Calu3 (cell line): ENCODE data around the gene LST1. TPM values are rescaled to one million over a fixed set of nuclear protein-coding genes. Genes with fewer than 3 reads are reported as not detected.

Experiments used
- BruUV-seq: library from RNA; stranded (reverse); fragments of 400-500 nt; replicated peaks from 2 replicates; lab custom pipeline; 2021; lab: Mats Ljungman, UMichigan
- CTCF ChIA-PET: fragments of 300-600 bp; sonication (Branson Sonifier 250); formaldehyde crosslinking; loops from one replicate; lab custom pipeline; 2022; ENCODE audit warnings: antibody characterized with exemption; lab: Charles Lee
- DNase-seq: peaks from one replicate; pipeline ENCODE4 v3.0.0; 2022
- H3K27ac Mint-ChIP-seq: one replicate; pipeline ENCODE4 v1.8.0; 2022; ENCODE audit warnings: mixed read lengths; ENCODE audit not compliant: unreplicated experiment
- H3K27me3 Mint-ChIP-seq: one replicate; pipeline ENCODE4 v1.8.0; 2022; ENCODE audit warnings: mixed read lengths; ENCODE audit not compliant: unreplicated experiment
- H3K36me3 Mint-ChIP-seq: one replicate; pipeline ENCODE4 v1.8.0; 2022; ENCODE audit warnings: mild to moderate bottlenecking, moderate library complexity, mixed read lengths; ENCODE audit not compliant: insufficient read depth, unreplicated experiment
- H3K4me1 Mint-ChIP-seq: one replicate; pipeline ENCODE4 v1.8.0; 2022; ENCODE audit warnings: mild to moderate bottlenecking, low read depth, mixed read lengths; ENCODE audit not compliant: unreplicated experiment
- H3K4me3 Mint-ChIP-seq: one replicate; pipeline ENCODE4 v1.8.0; 2022; ENCODE audit warnings: mild to moderate bottlenecking, low read depth, moderate library complexity, mixed read lengths; ENCODE audit not compliant: unreplicated experiment
- H3K9me3 Mint-ChIP-seq: one replicate; pipeline ENCODE4 v1.8.0; 2022; ENCODE audit warnings: low read depth, mixed read lengths; ENCODE audit not compliant: unreplicated experiment
- CTCF ChIP-seq: fragments of 200-600 bp; IDR thresholded peaks from one replicate; pipeline ENCODE4 v1.8.0; 2022; ENCODE audit warnings: antibody characterized with exemption; ENCODE audit not compliant: unreplicated experiment
- intact Hi-C: fragments of 100-400 bp; cut with micrococcal nuclease; formaldehyde crosslinking; loops from one replicate; pipeline ENCODE4 v1.10.0; 2022; ENCODE audit not compliant: unreplicated experiment
- total RNA-seq: library from RNA; stranded (reverse); gene quantifications from 2 replicates; pipeline ENCODE4 v1.2.3, GENCODE V29; 2022

Gene LST1
- total RNA-seq, 1 experiment from 2014 or later, result 0.94 TPM

GRCh38 chr6:31541658-31542521, 44.2 kb upstream of the LST1 start, which contains the start of gene DDX39B:
DDX39B (minus strand) TSS chr6:31542003; CDS start chr6:31540532, 1,471 bp downstream.
- peak; percentile 7 for TF ChIP-seq CTCF
- Mint-ChIP-seq H3K4me1 (peaks cover 36% of the 10 kb centered on the region), H3K27me3 (no peaks in the 10 kb centered on the region), H3K36me3 (peaks cover 65% of the 10 kb centered on the region), H3K27ac (peak within 1 kb of the TSS; percentile 88), H3K9me3 (no peaks in the 10 kb centered on the region), H3K4me3 (peak within 1 kb of the TSS; percentile 70)
- CTCF ChIA-PET, result interaction anchor here (1.0 to 3.3 kb wide), 12 partner anchors 13 to 196 kb away, joined by 3 to 16 read pairs (median 7); partner anchors contain the start of genes C6orf47, MCCD1 and MICB
- intact Hi-C loops, result loop anchor here (1.0 kb wide), 1 partner anchor 49 kb away; no protein-coding TSS in a partner anchor
- DNase-seq, result peak; percentile 98
- no TSS peak for BruUV-seq

DNA sequence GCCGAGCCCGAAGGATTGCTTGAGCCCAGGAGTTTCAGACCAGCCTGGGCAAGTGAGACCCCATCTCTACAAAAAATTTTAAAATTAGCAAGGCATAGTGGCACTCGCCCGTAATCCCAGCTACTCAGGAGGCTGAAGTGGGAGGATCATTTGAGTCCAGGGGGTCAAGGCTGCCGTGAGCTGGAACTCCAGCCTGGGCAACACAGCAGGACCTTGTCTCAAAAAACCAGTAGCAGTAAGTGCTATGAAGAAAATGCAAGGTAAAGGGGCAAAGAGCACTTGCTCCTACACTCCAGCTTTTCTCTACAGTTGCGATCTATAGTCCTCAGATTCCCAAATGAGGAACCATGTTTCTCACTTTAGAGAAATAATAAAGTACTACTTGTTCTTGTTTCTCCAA, 42.4 kb upstream of the LST1 start:
- DNase-seq, result no peak
- Mint-ChIP-seq H3K4me3 (no peak overlapping the region), H3K27me3 (no peaks in the 10 kb centered on the region), H3K4me1 (peaks cover 38% of the 10 kb centered on the region), H3K36me3 (peaks cover 63% of the 10 kb centered on the region), H3K9me3 (no peaks in the 10 kb centered on the region), H3K27ac (no peak overlapping the region)
- BruUV-seq, result no TSS peak
- intact Hi-C loops, result no loop called here
- CTCF ChIA-PET, result no interaction called here
- no peak for TF ChIP-seq CTCF

DNA sequence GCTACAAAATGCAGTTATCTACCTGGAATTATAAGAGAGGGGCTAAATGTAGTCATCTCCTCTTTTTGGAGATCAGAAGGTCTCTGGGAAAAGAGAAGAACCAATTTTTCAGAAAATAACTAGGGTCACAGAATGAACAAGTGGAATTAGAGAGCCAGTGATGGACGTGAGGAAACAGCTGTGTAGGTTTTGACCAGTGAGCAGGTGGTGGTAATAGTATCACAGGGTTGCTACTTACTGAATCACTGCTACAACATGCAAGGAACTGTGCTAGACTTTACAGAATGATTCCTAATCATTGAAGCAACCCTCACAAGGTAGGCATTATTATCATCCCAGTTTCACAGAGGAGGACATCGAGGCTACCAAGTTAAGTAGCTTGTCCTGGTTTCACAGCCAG, 41.4 kb upstream of the LST1 start:
- TF ChIP-seq CTCF, result no peak
- CTCF ChIA-PET, result interaction anchor here (3.4 kb wide), 1 partner anchor 53 kb away, joined by 54 read pairs; no protein-coding TSS in a partner anchor
- DNase-seq, result no peak
- H3K4me3 Mint-ChIP-seq, result no peak overlapping the region
- H3K4me1 Mint-ChIP-seq, result peaks cover 27% of the 10 kb centered on the region
- no peaks in the 10 kb centered on the region for H3K9me3 Mint-ChIP-seq
- H3K27ac Mint-ChIP-seq, result no peak overlapping the region
- no peaks in the 10 kb centered on the region for H3K27me3 Mint-ChIP-seq
- BruUV-seq, result no TSS peak
- peaks cover 60% of the 10 kb centered on the region for H3K36me3 Mint-ChIP-seq
- intact Hi-C loops, result loop anchor here (5.0 kb wide), 1 partner anchor 142 kb away; the partner anchor contains the start of gene MICA

DNA sequence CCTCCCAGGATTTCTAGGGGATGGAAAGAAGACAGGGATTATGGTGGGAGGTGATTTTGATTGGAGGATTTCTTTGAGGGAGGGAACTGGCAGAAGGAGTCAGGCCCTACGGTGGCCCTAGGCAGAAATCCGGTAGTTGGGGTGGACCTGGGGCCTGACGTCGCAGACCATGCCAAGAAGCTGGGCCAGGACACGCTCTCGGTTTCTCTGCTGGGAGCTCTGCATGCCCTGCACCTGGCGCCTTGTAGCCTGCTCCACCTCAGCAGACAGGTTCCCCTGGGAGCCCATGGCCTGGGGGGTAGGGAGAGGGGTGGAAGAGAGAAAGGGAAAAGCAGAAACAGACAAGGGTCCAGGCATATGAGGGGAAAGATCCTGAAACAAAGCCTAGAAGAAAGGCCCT, 40.8 kb upstream of the LST1 start:
- H3K4me1 Mint-ChIP-seq, result peaks cover 21% of the 10 kb centered on the region
- CTCF ChIA-PET, result interaction anchor here (1.1 to 3.4 kb wide), 2 partner anchors 53 to 57 kb away, joined by 9 to 54 read pairs; no protein-coding TSS in a partner anchor
- H3K27ac Mint-ChIP-seq, result no peak overlapping the region
- no TSS peak for BruUV-seq
- intact Hi-C loops, result loop anchor here (5.0 kb wide), 1 partner anchor 143 kb away; the partner anchor contains the start of gene MICA
- H3K4me3 Mint-ChIP-seq, result no peak overlapping the region
- DNase-seq, result no peak
- no peaks in the 10 kb centered on the region for H3K9me3 Mint-ChIP-seq
- H3K36me3 Mint-ChIP-seq, result peaks cover 57% of the 10 kb centered on the region
- no peak for TF ChIP-seq CTCF
- H3K27me3 Mint-ChIP-seq, result no peaks in the 10 kb centered on the region
